Ishikawa (cell line): ENCODE results near the gene LPAR3.

Source experiments
- CREB1 ChIP-seq: IDR thresholded peaks from 2 replicates; pipeline ENCODE4 v1.6.1; 2012; ENCODE audit warnings: low read depth
- EGR1 ChIP-seq: IDR thresholded peaks from 2 replicates; pipeline ENCODE4 v1.6.1; 2012
- FOXM1 ChIP-seq: IDR thresholded peaks from 2 replicates; pipeline ENCODE4 v1.6.1; 2012; ENCODE audit warnings: low read depth, borderline replicate concordance
- RAD21 ChIP-seq: IDR thresholded peaks from 2 replicates; pipeline ENCODE4 v1.6.1; 2012; ENCODE audit warnings: low read depth
- TAF1 ChIP-seq: IDR thresholded peaks from 2 replicates; pipeline ENCODE4 v1.6.1; 2012; ENCODE audit warnings: low read depth, mild to moderate bottlenecking
- TCF12 ChIP-seq: IDR thresholded peaks from 2 replicates; pipeline ENCODE4 v1.6.1; 2012; ENCODE audit warnings: low read depth
- TEAD4 ChIP-seq: IDR thresholded peaks from 2 replicates; pipeline ENCODE4 v1.6.1; 2012
- ZBTB7A ChIP-seq: IDR thresholded peaks from 2 replicates; pipeline ENCODE4 v1.6.1; 2012; ENCODE audit warnings: low read depth
- TF ChIP-seq, protein P1 (sequence below): IDR thresholded peaks from 2 replicates; pipeline ENCODE4 v1.6.1; 2012
- TF ChIP-seq, protein P2 (sequence below): IDR thresholded peaks from 2 replicates; pipeline ENCODE4 v1.6.1; 2012

DNA sequence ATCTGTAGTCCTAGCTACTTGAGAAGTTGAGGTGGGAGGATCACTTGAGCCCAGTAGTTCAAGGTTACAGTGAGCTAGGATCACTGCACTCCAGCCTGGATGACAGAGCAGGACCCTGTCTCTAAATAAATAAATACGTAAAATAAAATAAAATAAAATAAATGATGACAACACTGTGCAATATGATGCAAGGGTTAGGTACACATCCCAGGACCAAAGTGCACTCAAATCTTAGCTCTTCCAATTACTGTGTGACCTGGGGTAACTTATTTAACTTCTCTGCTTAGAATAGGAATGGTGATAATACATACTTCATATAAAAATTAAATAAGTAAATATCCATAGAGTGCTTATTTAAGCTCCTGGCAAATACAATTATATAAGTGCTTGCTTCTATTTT, 53.5 kb downstream of the LPAR3 start:
- TF ChIP-seq, protein P1, sequence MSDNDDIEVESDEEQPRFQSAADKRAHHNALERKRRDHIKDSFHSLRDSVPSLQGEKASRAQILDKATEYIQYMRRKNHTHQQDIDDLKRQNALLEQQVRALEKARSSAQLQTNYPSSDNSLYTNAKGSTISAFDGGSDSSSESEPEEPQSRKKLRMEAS, result no peak
- no peak for TF ChIP-seq RAD21
- no peak for TF ChIP-seq ZBTB7A
- TF ChIP-seq, protein P2, sequence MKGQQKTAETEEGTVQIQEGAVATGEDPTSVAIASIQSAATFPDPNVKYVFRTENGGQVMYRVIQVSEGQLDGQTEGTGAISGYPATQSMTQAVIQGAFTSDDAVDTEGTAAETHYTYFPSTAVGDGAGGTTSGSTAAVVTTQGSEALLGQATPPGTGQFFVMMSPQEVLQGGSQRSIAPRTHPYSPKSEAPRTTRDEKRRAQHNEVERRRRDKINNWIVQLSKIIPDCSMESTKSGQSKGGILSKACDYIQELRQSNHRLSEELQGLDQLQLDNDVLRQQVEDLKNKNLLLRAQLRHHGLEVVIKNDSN, result no peak
- no peak for TF ChIP-seq EGR1
- no peak for TF ChIP-seq TAF1
- TF ChIP-seq FOXM1, result no peak
- TF ChIP-seq CREB1, result no peak
- TF ChIP-seq TEAD4, result no peak
- no peak for TF ChIP-seq TCF12
